Neural progenitor cell (in vitro differentiated cells): ENCODE results near the gene DRD2. TPM values are rescaled to one million over a fixed set of nuclear protein-coding genes. Genes with fewer than 3 reads are reported as not detected.

ENCODE experiments used
- DNase-seq: peaks from one replicate; pipeline ENCODE4 v3.0.0-alpha.2; 2016; ENCODE audit warnings: low spot score
- H2AFZ ChIP-seq: fragments of 200-600 bp; sonication (generic); replicated peaks from 2 replicates; pipeline ENCODE4 v1.6.1; 2016; ENCODE audit warnings: antibody characterized with exemption
- H3F3A ChIP-seq: fragments of 200-600 bp; sonication (generic); 2 replicates; pipeline ENCODE4 v1.6.1; 2016; ENCODE audit warnings: antibody characterized with exemption, low read depth
- H3K27ac ChIP-seq: fragments of 200-600 bp; sonication (generic); 2 replicates; pipeline ENCODE4 v1.5.1; 2016; ENCODE audit warnings: mild to moderate bottlenecking
- H3K27me3 ChIP-seq: fragments of 200-600 bp; sonication (generic); 2 replicates; pipeline ENCODE4 v1.6.1; 2016; ENCODE audit warnings: mild to moderate bottlenecking, moderate library complexity
- H3K36me3 ChIP-seq: fragments of 200-600 bp; sonication (generic); 2 replicates; pipeline ENCODE4 v1.5.1; 2016
- H3K4me1 ChIP-seq: fragments of 200-600 bp; sonication (generic); 2 replicates; pipeline ENCODE4 v1.6.1; 2016; ENCODE audit warnings: mixed run types
- H3K4me2 ChIP-seq: fragments of 200-600 bp; sonication (generic); 2 replicates; pipeline ENCODE4 v1.6.1; 2016
- H3K4me3 ChIP-seq: fragments of 200-600 bp; sonication (generic); 2 replicates; pipeline ENCODE4 v1.5.1; 2016
- H3K79me2 ChIP-seq: fragments of 200-600 bp; sonication (generic); 2 replicates; pipeline ENCODE4 v1.6.1; 2016; ENCODE audit warnings: low read depth
- H3K9ac ChIP-seq: fragments of 200-600 bp; sonication (generic); 2 replicates; pipeline ENCODE4 v1.6.1; 2016
- H3K9me3 ChIP-seq: fragments of 200-600 bp; sonication (generic); 2 replicates; pipeline ENCODE4 v1.5.1; 2016; ENCODE audit warnings: low read depth
- H4K20me1 ChIP-seq: fragments of 200-600 bp; sonication (generic); 2 replicates; pipeline ENCODE4 v1.6.1; 2016; ENCODE audit warnings: low read depth
- H3K27ac Mint-ChIP-seq: 3 replicates; pipeline ENCODE4 v1.8.0; 2021; ENCODE audit warnings: mixed read lengths
- H3K27me3 Mint-ChIP-seq: 2 replicates; pipeline ENCODE4 v1.8.0; 2022; ENCODE audit warnings: low read depth, mild to moderate bottlenecking, inconsistent platforms, moderate library complexity, mixed read lengths; ENCODE audit not compliant: insufficient read depth
- H3K36me3 Mint-ChIP-seq: 3 replicates; pipeline ENCODE4 v1.8.0; 2021; ENCODE audit warnings: mixed read lengths
- H3K4me1 Mint-ChIP-seq: 3 replicates; pipeline ENCODE4 v1.8.0; 2021; ENCODE audit warnings: mixed read lengths
- H3K4me3 Mint-ChIP-seq: 3 replicates; pipeline ENCODE4 v1.8.0; 2021; ENCODE audit warnings: mild to moderate bottlenecking, moderate library complexity, mixed read lengths
- H3K9me3 Mint-ChIP-seq: 3 replicates; pipeline ENCODE4 v1.8.0; 2020; ENCODE audit warnings: mixed read lengths
- EZH2 ChIP-seq: fragments of 200-600 bp; sonication (generic); IDR thresholded peaks from 2 replicates; pipeline ENCODE4 v1.6.1; 2017; ENCODE audit warnings: antibody characterized with exemption, mild to moderate bottlenecking, moderate library complexity
- EZH2phosphoT487 ChIP-seq: fragments of 200-600 bp; sonication (generic); IDR thresholded peaks from 2 replicates; pipeline ENCODE4 v1.6.1; 2017; ENCODE audit warnings: antibody characterized with exemption
- total RNA-seq: library from RNA; depleted of rRNA; stranded (reverse); fragments of >200 nt; gene quantifications from 2 replicates; pipeline ENCODE4 v1.2.3, GENCODE V29; 2015; ENCODE audit warnings: low replicate concordance
- TF ChIP-seq, protein P1 (sequence below): fragments of 200-600 bp; sonication (generic); IDR thresholded peaks from 2 replicates; pipeline ENCODE4 v1.5.1; 2017; ENCODE audit warnings: antibody characterized with exemption, mild to moderate bottlenecking

DRD2 gene
- total RNA-seq, 1 donor from 2014 or later = 0.21 TPM

- no peaks in the 10 kb centered on the region for H3K9me3 ChIP-seq
- Mint-ChIP-seq H3K4me1 (no peaks in the 10 kb centered on the region), H3K9me3 (no peaks in the 10 kb centered on the region), H3K36me3 (no peaks in the 10 kb centered on the region), H3K27me3 (no peaks in the 10 kb centered on the region), H3K4me3 (no peak overlapping the region), H3K27ac (no peak overlapping the region)
- H3K36me3 ChIP-seq = no peaks in the 10 kb centered on the region
- H3K27ac ChIP-seq = no peak overlapping the region
- H4K20me1 ChIP-seq = no peaks in the 10 kb centered on the region
- no peaks in the 10 kb centered on the region for H3K27me3 ChIP-seq
- H3K9ac ChIP-seq = no peak overlapping the region
- H3K4me1 ChIP-seq = no peaks in the 10 kb centered on the region
- H3F3A ChIP-seq = no peaks in the 10 kb centered on the region
- no peak overlapping the region for H3K4me2 ChIP-seq
- no peak overlapping the region for H3K4me3 ChIP-seq
- no peak overlapping the region for H2AFZ ChIP-seq
- TF ChIP-seq, protein P1, sequence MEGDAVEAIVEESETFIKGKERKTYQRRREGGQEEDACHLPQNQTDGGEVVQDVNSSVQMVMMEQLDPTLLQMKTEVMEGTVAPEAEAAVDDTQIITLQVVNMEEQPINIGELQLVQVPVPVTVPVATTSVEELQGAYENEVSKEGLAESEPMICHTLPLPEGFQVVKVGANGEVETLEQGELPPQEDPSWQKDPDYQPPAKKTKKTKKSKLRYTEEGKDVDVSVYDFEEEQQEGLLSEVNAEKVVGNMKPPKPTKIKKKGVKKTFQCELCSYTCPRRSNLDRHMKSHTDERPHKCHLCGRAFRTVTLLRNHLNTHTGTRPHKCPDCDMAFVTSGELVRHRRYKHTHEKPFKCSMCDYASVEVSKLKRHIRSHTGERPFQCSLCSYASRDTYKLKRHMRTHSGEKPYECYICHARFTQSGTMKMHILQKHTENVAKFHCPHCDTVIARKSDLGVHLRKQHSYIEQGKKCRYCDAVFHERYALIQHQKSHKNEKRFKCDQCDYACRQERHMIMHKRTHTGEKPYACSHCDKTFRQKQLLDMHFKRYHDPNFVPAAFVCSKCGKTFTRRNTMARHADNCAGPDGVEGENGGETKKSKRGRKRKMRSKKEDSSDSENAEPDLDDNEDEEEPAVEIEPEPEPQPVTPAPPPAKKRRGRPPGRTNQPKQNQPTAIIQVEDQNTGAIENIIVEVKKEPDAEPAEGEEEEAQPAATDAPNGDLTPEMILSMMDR = no peak
- no peak for TF ChIP-seq EZH2phosphoT487
- no peak for TF ChIP-seq EZH2
- DNase-seq = no peak
- H3K79me2 ChIP-seq = no peaks in the 10 kb centered on the region
These were observed 18.8 kb upstream of the DRD2 start for GRCh38 chr11:113494021-113494420.

GRCh38 chr11:113493206-113493605 is 18.0 kb upstream of the DRD2 start:
- H3K4me2 ChIP-seq = no peak overlapping the region
- H3K4me1 ChIP-seq = no peaks in the 10 kb centered on the region
- H3F3A ChIP-seq = no peaks in the 10 kb centered on the region
- no peaks in the 10 kb centered on the region for H3K27me3 ChIP-seq
- H3K9me3 ChIP-seq = no peaks in the 10 kb centered on the region
- H3K36me3 Mint-ChIP-seq = no peaks in the 10 kb centered on the region
- no peaks in the 10 kb centered on the region for H3K9me3 Mint-ChIP-seq
- H3K4me3 ChIP-seq = no peak overlapping the region
- no peak overlapping the region for H3K27ac Mint-ChIP-seq
- no peaks in the 10 kb centered on the region for H4K20me1 ChIP-seq
- no peaks in the 10 kb centered on the region for H3K36me3 ChIP-seq
- DNase-seq = no peak
- no peak overlapping the region for H2AFZ ChIP-seq
- H3K4me3 Mint-ChIP-seq = no peak overlapping the region
- no peaks in the 10 kb centered on the region for H3K4me1 Mint-ChIP-seq
- TF ChIP-seq EZH2 = no peak
- no peak overlapping the region for H3K27ac ChIP-seq
- no peaks in the 10 kb centered on the region for H3K79me2 ChIP-seq
- no peaks in the 10 kb centered on the region for H3K27me3 Mint-ChIP-seq
- no peak overlapping the region for H3K9ac ChIP-seq

DNA sequence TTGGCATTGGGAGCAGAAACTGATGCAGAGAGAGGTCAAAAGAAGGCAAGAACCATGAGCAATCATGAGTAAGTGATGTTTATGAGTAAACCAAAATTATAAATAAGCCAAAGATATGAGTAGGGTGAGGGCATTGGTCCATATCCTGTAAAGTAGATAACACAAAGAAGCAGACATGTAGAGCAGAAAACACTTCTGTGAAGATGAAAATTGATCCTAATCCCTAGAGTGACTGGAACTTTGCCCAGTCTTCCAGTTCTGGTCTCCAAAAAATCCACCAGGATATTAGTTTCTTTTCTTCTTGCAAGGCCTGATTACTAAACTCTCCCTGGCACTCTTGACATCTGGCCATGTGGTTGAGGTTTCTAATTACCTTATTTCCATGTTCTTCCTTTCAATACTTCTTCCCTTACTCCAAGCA is 13.7 kb upstream of the DRD2 start:
- Histone ChIP-seq H3K79me2 (no peaks in the 10 kb centered on the region), H3K36me3 (no peaks in the 10 kb centered on the region), H3K4me1 (no peaks in the 10 kb centered on the region), H3F3A (no peaks in the 10 kb centered on the region), H4K20me1 (no peaks in the 10 kb centered on the region), H3K27me3 (no peaks in the 10 kb centered on the region), H2AFZ (no peak overlapping the region), H3K9ac (no peak overlapping the region), H3K9me3 (no peaks in the 10 kb centered on the region), H3K4me3 (no peak overlapping the region), H3K27ac (no peak overlapping the region), H3K4me2 (no peak overlapping the region)
- Mint-ChIP-seq H3K4me3 (no peak overlapping the region), H3K27me3 (no peaks in the 10 kb centered on the region), H3K36me3 (no peaks in the 10 kb centered on the region), H3K27ac (no peak overlapping the region), H3K4me1 (no peaks in the 10 kb centered on the region), H3K9me3 (no peaks in the 10 kb centered on the region)
- no peak for DNase-seq
- TF ChIP-seq EZH2phosphoT487 (no peak), EZH2 (no peak)
- TF ChIP-seq, protein P1 = no peak

DNA sequence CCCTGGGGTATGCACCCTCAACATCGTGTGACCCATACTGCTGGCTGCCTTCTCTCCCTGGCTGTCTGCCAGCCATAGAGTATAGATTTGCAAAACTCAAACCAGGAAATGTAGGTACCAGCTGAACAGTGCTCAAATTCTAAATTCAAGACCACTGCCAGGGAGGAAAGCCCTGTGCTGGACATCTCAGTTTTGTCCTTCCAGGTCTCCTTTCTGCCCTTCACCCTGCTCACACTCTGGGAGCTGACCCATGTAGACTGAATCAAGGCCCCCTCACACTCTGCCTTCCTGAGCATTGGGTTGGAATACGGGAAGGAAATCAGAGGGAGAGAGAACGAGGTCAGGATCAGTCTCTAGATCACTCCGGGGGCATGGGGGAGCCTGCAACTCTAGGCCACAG is 12.4 kb upstream of the DRD2 start:
- Histone ChIP-seq H3K27ac (no peak overlapping the region), H3K79me2 (no peaks in the 10 kb centered on the region), H3K9ac (no peak overlapping the region), H3K36me3 (no peaks in the 10 kb centered on the region), H3K4me1 (no peaks in the 10 kb centered on the region), H3K4me3 (no peak overlapping the region), H2AFZ (no peak overlapping the region), H3F3A (no peaks in the 10 kb centered on the region), H3K27me3 (no peaks in the 10 kb centered on the region), H3K4me2 (no peak overlapping the region), H3K9me3 (no peaks in the 10 kb centered on the region), H4K20me1 (no peaks in the 10 kb centered on the region)
- TF ChIP-seq EZH2phosphoT487 = no peak
- Mint-ChIP-seq H3K27ac (no peak overlapping the region), H3K4me1 (no peaks in the 10 kb centered on the region), H3K9me3 (no peaks in the 10 kb centered on the region), H3K36me3 (no peaks in the 10 kb centered on the region), H3K4me3 (no peak overlapping the region), H3K27me3 (no peaks in the 10 kb centered on the region)
- no peak for DNase-seq
